Measurements from ENCODE around the gene DNAJC25.

DNAJC25 gene

DNA sequence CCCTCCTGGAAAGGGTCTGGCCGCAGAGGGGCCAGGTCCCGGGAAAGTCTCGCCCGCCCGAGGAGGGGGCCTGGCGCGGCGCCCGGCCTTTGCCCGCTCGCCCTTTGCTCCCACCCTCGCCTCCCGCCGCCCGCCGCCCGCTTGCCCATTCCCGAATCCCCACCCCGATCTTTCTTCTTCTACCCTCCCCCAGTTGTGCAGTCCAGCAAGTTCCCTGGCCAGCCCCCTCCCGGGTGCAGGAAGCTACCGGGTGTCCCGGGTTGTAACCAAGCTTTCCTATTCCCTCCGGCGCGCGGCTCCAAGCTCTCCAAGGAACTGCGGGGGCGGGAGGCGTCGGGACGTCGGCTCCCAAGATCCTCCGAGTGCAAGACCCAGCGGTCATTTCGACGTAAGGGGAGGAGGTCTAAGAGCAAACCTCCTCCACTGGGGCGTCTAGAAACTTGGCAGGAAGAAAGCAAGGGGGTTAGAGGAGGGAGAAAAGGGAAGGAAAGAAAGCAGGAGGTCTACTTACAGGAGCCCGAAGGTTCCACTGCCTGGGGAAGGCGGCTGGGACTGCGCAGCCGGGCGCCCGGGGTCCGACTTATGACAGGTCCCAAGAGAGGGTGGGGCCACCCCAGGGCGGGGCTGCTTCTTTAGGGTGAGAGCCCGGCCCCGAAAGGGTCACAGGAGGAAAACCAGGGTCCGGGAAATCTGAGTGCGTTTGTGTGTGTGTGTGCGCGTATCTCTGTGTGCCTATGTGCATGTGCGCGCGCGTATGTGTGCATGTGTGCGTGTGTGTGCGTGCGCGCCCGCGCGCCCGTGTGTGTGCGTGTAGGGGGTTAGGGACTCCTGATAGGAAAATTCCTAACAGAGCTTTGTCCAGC is 31.8 kb upstream of the DNAJC25 start, which contains the start of gene PTGR1:
TSS of gene PTGR1 (minus strand) at position 556 of the 863 bp plus-strand sequence. CDS start 2,225 bp downstream, outside the sequence.
- TF ChIP-seq, protein P1, sequence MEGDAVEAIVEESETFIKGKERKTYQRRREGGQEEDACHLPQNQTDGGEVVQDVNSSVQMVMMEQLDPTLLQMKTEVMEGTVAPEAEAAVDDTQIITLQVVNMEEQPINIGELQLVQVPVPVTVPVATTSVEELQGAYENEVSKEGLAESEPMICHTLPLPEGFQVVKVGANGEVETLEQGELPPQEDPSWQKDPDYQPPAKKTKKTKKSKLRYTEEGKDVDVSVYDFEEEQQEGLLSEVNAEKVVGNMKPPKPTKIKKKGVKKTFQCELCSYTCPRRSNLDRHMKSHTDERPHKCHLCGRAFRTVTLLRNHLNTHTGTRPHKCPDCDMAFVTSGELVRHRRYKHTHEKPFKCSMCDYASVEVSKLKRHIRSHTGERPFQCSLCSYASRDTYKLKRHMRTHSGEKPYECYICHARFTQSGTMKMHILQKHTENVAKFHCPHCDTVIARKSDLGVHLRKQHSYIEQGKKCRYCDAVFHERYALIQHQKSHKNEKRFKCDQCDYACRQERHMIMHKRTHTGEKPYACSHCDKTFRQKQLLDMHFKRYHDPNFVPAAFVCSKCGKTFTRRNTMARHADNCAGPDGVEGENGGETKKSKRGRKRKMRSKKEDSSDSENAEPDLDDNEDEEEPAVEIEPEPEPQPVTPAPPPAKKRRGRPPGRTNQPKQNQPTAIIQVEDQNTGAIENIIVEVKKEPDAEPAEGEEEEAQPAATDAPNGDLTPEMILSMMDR (conservative IDR thresholded peaks at IDR 0.05), result no peak
- peak within 1 kb of the TSS; percentile 99 for H3K27ac ChIP-seq

DNA sequence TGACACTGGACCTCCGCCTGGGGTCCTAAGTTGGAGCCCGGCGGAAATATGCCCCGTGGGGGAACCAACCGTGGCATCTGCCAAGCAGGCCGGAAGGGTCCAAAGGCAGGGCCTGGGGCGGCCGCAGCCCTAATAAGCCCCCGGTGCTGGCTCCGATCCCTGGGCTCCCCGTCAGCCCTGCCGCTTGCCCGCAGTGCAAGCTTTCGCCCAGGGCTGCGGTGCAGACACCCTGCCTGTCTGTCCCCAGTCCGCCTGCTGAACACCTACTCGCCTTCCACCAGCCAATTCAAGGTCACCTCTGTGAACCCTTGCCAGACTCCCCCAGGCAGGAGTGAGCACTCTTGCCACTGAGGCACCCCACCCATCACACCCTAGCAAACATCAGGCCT is 31.2 kb upstream of the DNAJC25 start:
- TF ChIP-seq, protein P1 (conservative IDR thresholded peaks at IDR 0.05), result no peak
- H3K27ac ChIP-seq, result peak overlapping the region; percentile 99

DNA sequence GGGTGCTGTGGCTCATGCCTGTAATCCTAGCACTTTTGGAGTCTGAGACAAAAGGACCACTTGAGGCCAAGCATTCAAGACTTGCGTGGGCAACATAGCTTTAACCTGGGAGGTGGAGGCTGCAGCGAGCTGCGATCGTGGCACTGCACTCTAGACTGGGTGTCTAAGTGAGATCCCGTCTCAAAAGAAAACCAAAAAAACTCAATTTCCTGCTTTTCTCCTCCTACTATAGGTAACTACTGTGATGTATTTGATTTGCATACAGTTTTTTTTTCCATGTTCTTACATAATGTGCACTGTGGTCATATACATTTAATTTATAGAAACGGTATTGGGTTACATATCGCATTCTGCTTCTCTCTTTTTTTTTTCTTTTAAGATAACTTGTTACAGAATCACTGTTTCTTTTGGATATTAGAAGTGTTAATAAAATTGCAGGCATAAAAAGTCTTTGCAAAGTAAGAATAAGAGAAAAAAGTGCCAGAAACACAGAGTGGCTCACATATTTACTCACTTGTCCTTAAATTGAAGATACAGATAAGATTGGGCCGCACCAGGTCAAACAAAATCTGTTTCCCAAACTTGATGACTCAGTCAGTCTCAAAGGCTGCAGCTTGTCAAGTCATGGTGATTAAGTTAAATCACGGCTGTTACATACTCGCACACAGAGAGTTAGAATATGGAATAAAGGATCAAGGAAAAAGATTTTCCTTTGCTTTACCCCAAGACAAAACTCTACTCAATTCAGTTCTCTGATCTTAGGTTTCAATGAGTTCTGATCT is 29.7 kb upstream of the DNAJC25 start:
- peak overlapping the region; percentile 99 for H3K27ac ChIP-seq

DNA sequence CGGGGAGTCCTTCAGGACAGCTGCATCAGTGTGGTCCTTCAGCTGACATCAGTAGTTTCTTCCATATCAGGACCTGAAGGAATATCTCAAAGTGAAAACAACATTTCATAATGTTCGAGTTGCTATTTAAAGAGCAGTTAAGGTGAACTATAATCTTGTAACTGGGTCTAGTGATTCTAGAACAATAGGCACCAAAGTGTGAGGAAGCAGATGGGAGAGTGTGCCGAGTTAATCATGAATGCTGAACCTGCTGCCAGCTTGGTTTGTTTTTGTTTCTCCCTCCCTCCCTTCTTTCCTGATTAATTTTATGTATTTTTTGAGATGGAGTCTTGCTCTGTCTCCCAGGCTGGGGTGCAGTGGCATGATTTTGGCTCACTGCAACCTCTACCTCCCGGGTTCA is 28.1 kb upstream of the DNAJC25 start:
- H3K27ac ChIP-seq, result peak overlapping the region; percentile 99

More for the DNA sequence above, 29.7 kb upstream of the DNAJC25 start:
- TF ChIP-seq, protein P1 (conservative IDR thresholded peaks at IDR 0.05), result no peak

DNA sequence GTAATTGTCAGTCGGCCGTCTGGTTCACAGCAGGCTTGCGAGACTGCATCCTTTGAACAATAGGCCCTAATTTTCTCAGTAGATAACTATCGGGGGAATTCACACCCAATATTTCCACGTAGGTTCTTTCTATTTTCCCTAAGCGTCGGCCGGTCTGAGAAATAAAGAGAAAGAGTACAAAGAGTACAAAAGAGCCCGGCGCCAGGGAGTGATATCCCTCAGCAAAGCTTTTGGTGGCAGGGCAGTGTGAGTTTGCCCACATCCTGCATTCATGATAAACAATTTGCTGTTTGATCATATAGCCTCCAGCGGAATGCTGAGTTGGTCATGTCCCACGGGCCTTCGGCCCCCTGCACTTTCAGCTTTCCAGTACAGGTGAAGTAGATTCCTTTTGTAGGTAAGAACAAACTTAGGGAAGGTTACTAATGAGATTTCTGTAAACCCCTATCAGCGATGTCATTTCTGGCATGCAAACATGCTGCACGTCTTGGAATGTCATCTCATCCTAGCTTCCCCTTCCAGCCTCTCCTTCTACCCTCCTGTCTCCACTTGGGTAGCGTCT is 27.0 kb upstream of the DNAJC25 start:
- H3K27ac ChIP-seq, result peak overlapping the region; percentile 99

More for the DNA sequence above, 28.1 kb upstream of the DNAJC25 start:
- TF ChIP-seq, protein P1 (conservative IDR thresholded peaks at IDR 0.05), result no peak

DNA sequence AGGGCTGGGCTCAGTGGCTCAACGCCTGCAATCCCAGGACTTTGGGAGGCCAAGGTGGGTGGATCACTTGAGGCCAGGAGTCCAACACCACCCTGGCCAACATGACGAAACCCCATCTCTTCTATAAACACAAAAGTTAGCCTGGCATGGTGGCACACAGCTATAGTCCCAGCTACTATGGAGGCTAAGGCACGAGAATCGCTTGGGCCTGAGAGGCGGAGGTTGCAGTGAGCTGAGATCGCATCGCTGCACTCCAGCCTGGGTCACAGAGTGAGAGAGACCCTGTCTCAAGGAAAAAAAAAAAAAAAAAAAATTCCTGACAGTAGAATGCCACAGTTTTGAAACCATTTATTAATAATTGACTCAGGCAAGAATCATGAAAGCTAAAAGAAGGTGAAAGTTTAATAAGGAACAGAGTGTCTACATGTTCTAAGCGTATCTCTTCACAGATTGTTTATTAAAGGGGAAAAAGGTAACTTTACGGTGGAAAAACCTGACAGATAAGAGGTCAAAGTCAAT is 26.0 kb upstream of the DNAJC25 start:
- H3K27ac ChIP-seq, result peak overlapping the region; percentile 99
- TF ChIP-seq, protein P1 (conservative IDR thresholded peaks at IDR 0.05), result no peak

More for the DNA sequence above, 27.0 kb upstream of the DNAJC25 start:
- TF ChIP-seq, protein P1 (conservative IDR thresholded peaks at IDR 0.05), result no peak

All from VCaP (cell line).